HG03066 (cell line): ENCODE data around the gene EFCAB7.

ENCODE experiments used
- ATAC-seq: cut with Tn5 transposase; IDR thresholded peaks from one replicate; pipeline ENCODE4 v1.9.1; 2021; ENCODE audit warnings: low read depth; ENCODE audit not compliant: unreplicated experiment

The EFCAB7 gene

GRCh38 chr1:63601463-63601862 is 78.1 kb downstream of the EFCAB7 start:
- no peak for ATAC-seq

GRCh38 chr1:63601912-63602311 is 78.6 kb downstream of the EFCAB7 start:
- no peak for ATAC-seq

DNA sequence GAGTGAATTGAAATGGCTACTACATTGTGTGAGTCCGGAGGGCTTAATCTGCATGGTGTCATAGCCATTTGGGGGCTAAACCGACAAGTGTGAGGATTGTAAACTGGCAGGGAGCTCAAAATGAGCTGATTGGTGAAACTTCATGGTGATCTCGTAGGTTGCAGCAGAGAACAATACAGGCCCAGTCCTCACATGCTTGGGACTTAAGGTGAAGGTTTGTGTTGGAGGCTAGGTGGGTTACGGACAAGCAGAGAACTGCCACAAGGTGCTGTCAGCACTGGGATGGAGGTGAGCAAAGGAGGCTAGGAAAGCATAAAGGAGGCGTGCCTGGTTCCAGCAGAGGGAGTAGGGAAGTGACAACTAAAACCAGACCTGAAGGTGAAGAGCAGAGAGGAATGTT is 79.3 kb downstream of the EFCAB7 start:
- no peak for ATAC-seq

DNA sequence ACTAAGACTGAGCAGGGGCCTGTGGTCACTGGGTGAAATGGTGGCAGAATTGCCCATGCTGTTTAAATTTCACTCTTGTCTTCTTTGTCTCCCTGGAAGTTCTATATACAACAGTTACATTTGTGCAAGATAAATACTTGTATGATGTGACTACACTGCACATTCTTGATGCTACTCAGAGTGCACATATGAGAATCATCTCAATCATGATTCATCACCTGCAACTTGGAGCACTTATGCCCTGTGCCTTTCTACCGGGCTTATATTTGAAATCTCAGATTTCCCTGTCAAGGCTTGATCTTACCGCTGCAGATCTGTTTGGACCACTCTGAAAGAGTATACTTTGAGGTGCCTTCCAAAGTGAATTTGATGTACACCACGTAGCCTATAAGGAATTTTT is 80.5 kb downstream of the EFCAB7 start:
- no peak for ATAC-seq

- no peak for ATAC-seq
These were observed 84.0 kb downstream of the EFCAB7 start for GRCh38 chr1:63607322-63607721.

- no peak for ATAC-seq
These were observed 87.9 kb downstream of the EFCAB7 start for GRCh38 chr1:63611231-63611630.

DNA sequence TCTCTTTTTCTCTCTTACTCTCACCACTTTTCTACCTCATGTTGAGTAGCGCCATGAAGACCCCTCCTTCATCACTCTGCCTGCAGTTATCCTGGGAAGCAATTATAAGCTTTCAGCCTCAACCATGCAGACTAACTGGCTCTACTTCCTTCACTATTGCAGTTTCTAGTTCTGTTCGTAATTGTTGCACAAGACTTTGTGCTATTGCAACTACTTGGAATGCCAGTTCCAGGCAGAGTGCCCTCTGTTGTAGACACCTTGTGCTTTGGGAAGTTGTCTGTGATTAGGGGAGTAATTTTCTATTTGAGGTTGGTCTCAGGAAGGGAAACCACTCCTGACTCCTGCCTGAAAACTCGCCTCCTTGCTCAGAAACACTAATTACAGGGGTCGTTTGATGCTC is 89.2 kb downstream of the EFCAB7 start:
- no peak for ATAC-seq

GRCh38 chr1:63612971-63613370 is 89.6 kb downstream of the EFCAB7 start:
- no peak for ATAC-seq

GRCh38 chr1:63615768-63616420 is 92.6 kb downstream of the EFCAB7 start:
- ATAC-seq = no peak

DNA sequence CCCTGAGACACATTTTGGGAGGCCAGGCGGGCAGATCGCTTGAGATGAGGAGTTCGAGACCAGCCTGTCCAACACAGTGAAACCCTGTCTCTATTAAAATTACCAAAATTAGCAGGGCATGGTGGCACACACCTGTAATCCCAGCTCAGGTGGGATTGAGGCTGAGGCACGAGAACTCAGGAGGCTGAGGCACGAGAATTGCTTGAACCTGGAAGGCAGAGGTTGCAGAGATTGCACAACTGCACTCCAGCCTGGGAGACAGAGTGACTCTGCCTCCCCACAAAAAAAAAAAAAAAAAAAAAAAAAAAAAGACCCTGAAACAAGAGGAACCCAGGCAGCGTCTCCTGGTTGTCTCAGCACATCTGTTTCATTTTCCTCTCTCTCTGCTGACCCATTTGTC is 94.1 kb downstream of the EFCAB7 start:
- no peak for ATAC-seq

- ATAC-seq = no peak
These were observed 94.7 kb downstream of the EFCAB7 start for GRCh38 chr1:63618011-63618410.

DNA sequence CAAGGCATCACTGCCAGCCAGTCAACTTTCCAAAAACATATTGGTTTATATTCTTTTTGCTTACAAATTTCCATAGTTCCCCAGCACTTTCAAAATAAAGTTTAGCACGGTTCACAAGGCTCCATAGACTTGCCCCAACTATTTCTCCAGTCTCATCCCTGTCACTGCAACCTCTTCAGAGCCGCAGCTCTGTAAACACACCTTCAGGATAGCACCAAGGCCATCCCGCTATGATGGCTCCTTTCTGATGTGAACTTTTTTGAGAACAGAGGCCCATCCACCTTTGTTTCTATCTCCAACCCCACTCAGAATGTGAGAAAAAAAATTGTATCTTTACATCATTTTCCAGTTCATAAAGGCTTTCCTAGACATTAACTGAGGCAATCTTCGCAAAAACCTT is 96.2 kb downstream of the EFCAB7 start:
- ATAC-seq = no peak

- no peak for ATAC-seq
These were observed 97.3 kb downstream of the EFCAB7 start for GRCh38 chr1:63620671-63621070.

DNA sequence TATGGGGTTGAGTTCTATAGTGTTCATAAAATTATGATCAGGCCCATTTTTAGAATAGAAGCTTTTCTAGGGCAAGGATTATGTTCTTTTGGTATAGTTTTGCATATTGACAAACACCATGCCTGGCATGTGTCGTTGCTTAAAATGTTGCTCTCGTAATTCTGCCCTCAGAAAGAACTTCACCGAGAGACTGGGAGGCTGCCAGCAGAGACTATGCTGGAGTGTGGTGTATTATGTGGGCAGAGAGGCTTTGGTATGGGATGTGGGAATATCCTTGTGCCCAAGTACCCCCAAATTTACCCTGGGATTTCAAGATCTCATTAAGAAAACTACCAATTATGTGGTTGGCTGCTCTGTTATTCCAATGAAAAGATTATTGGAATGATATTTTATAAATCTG is 97.8 kb downstream of the EFCAB7 start:
- no peak for ATAC-seq

GRCh38 chr1:63621698-63622097 is 98.4 kb downstream of the EFCAB7 start:
- no peak for ATAC-seq
